Fibroblast of lung (primary cell): Measurements from ENCODE around the gene KCTD19. TPM values are rescaled to one million over a fixed set of nuclear protein-coding genes. Genes with fewer than 3 reads are reported as not detected.
A peak's percentile ranks its signal among the peaks of the same experiment; 100 is the strongest.

ENCODE experiments used
- DNase-seq, 2 donors: peaks; one replicate each; pipeline versions ENCODE4 v3.0.0 to v3.0.0-alpha.2; 2010; ENCODE audit warnings: low read depth in 2 of 2
- H2AFZ ChIP-seq: 2 replicates; pipeline ENCODE4 v1.5.1; 2012; ENCODE audit warnings: low read length, control low read depth, inconsistent platforms
- H3K27ac ChIP-seq: 2 replicates; pipeline ENCODE4 v1.5.1; 2011; ENCODE audit warnings: low read length, control low read depth; ENCODE audit not compliant: insufficient read depth
- H3K27me3 ChIP-seq: 2 replicates; pipeline ENCODE4 v1.5.1; 2011; ENCODE audit warnings: mild to moderate bottlenecking, low read length; ENCODE audit not compliant: control insufficient read depth, insufficient read depth
- H3K36me3 ChIP-seq: 2 replicates; pipeline ENCODE4 v1.5.1; 2011; ENCODE audit warnings: low read length; ENCODE audit not compliant: control insufficient read depth, insufficient read depth
- H3K4me1 ChIP-seq: 2 replicates; pipeline ENCODE4 v1.5.1; 2011; ENCODE audit warnings: low read length; ENCODE audit not compliant: control insufficient read depth, insufficient read depth; ENCODE audit errors: extremely low read depth
- H3K4me2 ChIP-seq: 2 replicates; pipeline ENCODE4 v1.5.1; 2011; ENCODE audit warnings: low read length, control low read depth; ENCODE audit not compliant: insufficient read depth; ENCODE audit errors: extremely low read depth
- H3K4me3 ChIP-seq, 4 experiments: fragments of 200-600 bp in 1 of 4; sonication (generic) in 1 of 4; replicated peaks in 1 of 4; 2 replicates each; pipeline ENCODE4 v1.5.1; 2011 to 2016; ENCODE audit warnings: low read length in 4 of 4, low read depth in 3 of 4, mild to moderate bottlenecking in 3 of 4, control low read depth in 2 of 4, inconsistent platforms in 1 of 4, mixed read lengths in 1 of 4; ENCODE audit not compliant: insufficient read depth in 1 of 4; ENCODE audit errors: control extremely low read depth in 1 of 4
- H3K79me2 ChIP-seq: 2 replicates; pipeline ENCODE4 v1.5.1; 2012; ENCODE audit warnings: mild to moderate bottlenecking, low read length, inconsistent platforms; ENCODE audit not compliant: control insufficient read depth, insufficient read depth
- H3K9ac ChIP-seq: 2 replicates; pipeline ENCODE4 v1.5.1; 2011; ENCODE audit warnings: mild to moderate bottlenecking, low read length, control low read depth; ENCODE audit not compliant: insufficient read depth
- H3K9me3 ChIP-seq: 2 replicates; pipeline ENCODE4 v1.5.1; 2012; ENCODE audit warnings: low read depth, low read length; ENCODE audit not compliant: control insufficient read depth, insufficient read depth
- H4K20me1 ChIP-seq: 2 replicates; pipeline ENCODE4 v1.5.1; 2011; ENCODE audit warnings: low read length; ENCODE audit not compliant: control insufficient read depth, insufficient read depth; ENCODE audit errors: extremely low read depth
- CTCF ChIP-seq, 2 donors: IDR thresholded peaks in 1 of 2; conservative IDR thresholded peaks in 1 of 2; 1 replicate in 1 of 2; 2 replicates in 1 of 2; pipeline ENCODE4 v1.5.1; 2011 to 2012; ENCODE audit warnings: low read length in 2 of 2, control low read depth in 1 of 2, inconsistent platforms in 1 of 2, low read depth in 1 of 2, mild to moderate bottlenecking in 1 of 2
- EZH2 ChIP-seq: IDR thresholded peaks from 2 replicates; pipeline ENCODE4 v1.5.1; 2012; ENCODE audit warnings: low read length, control low read depth, mild to moderate bottlenecking; ENCODE audit errors: missing control alignments
- polyA plus RNA-seq, 2 donors: library from polyadenylated mRNA; depleted of rRNA in 1 of 2; stranded (reverse) in 1 of 2; unstranded in 1 of 2; fragments of >200 nt; gene quantifications; 2 replicates each; pipeline ENCODE4 v1.2.1, GENCODE V29; 2011 to 2012; ENCODE audit warnings: missing spikeins in 1 of 2
- total RNA-seq: library from RNA; depleted of rRNA; stranded (reverse); fragments of >200 nt; gene quantifications from 2 replicates; pipeline ENCODE4 v1.2.1, GENCODE V29; 2014

The KCTD19 gene
- total and polyA plus RNA-seq, 2 donors (not counting 1 experiment from before 2014, with no cell fraction given), result 0.17 TPM; not detected in 1

GRCh38 chr16:67342616-67343015 is 16.1 kb upstream of the KCTD19 start:
- H3K27me3 ChIP-seq, result no peaks in the 10 kb centered on the region
- no peak overlapping the region for H3K4me3 ChIP-seq
- H3K27ac ChIP-seq, result no peak overlapping the region
- DNase-seq, result no peak
- no peak for TF ChIP-seq EZH2
- no peak for TF ChIP-seq CTCF (conservative IDR thresholded peaks at IDR 0.05 in 1 of 2, IDR thresholded peaks at IDR 0.05 in 1 of 2; ENCODE audit: low read depth in 1 of 2, low read length in 2 of 2)
- no peaks in the 10 kb centered on the region for H4K20me1 ChIP-seq
- no peaks in the 10 kb centered on the region for H3K9me3 ChIP-seq
- H3K36me3 ChIP-seq, result no peaks in the 10 kb centered on the region
- no peaks in the 10 kb centered on the region for H3K4me1 ChIP-seq
- no peak overlapping the region for H3K4me2 ChIP-seq
- H3K9ac ChIP-seq, result no peak overlapping the region
- no peak overlapping the region for H2AFZ ChIP-seq
- no peaks in the 10 kb centered on the region for H3K79me2 ChIP-seq

DNA sequence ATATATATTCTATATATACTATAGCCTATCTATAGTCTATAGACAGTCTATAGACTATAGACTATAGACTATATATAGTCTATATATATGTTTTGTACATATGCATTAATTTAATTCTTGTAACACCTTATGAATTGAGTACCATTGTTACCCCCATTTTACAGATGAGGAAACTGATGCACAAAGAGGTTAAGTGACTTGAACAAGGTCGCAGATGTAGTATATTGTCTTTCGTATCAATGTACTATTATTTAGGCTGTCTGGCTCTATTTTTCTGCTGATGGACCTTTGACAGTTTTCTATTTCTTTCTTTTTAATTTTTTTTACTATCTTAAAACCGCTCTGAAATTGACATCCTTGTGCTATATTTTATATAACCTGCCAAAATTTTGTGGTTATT is 14.7 kb upstream of the KCTD19 start:
- Histone ChIP-seq H2AFZ (no peak overlapping the region), H3K4me3 (no peak overlapping the region), H3K36me3 (no peaks in the 10 kb centered on the region), H3K4me1 (no peaks in the 10 kb centered on the region), H3K9me3 (no peaks in the 10 kb centered on the region), H3K27ac (no peak overlapping the region), H3K9ac (no peak overlapping the region), H3K79me2 (no peaks in the 10 kb centered on the region), H4K20me1 (no peaks in the 10 kb centered on the region), H3K4me2 (no peak overlapping the region), H3K27me3 (no peaks in the 10 kb centered on the region)
- no peak for TF ChIP-seq EZH2
- no peak for TF ChIP-seq CTCF (conservative IDR thresholded peaks at IDR 0.05 in 1 of 2, IDR thresholded peaks at IDR 0.05 in 1 of 2; ENCODE audit: low read depth in 1 of 2, low read length in 2 of 2)
- DNase-seq, result no peak

DNA sequence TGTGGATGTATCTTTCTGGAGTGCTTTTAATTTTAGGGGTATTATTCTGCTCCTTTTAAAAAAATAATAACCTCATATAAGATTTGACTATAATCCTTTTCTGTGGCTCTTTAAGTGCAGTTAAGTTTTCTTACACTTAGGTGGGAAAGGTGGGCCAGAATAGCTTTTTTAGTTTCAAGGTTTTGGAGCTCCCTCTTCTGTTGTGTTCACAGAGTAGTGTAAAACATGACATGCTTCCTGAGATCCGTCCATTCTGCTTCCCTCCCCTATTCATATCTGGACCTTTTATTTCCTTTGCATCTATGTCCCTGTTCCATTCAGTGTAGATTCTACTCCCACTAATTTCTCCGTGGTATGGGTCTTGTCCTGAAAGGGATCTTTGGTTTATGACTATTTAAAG is 12.9 kb upstream of the KCTD19 start:
- Histone ChIP-seq H3K4me3 (no peak overlapping the region), H3K79me2 (no peaks in the 10 kb centered on the region), H3K27me3 (no peaks in the 10 kb centered on the region), H3K4me1 (no peaks in the 10 kb centered on the region), H2AFZ (no peak overlapping the region), H3K9me3 (no peaks in the 10 kb centered on the region), H3K4me2 (no peak overlapping the region), H3K9ac (no peak overlapping the region), H3K36me3 (no peaks in the 10 kb centered on the region), H3K27ac (no peak overlapping the region), H4K20me1 (no peaks in the 10 kb centered on the region)
- TF ChIP-seq EZH2, result no peak
- TF ChIP-seq CTCF (conservative IDR thresholded peaks at IDR 0.05 in 1 of 2, IDR thresholded peaks at IDR 0.05 in 1 of 2; ENCODE audit: low read depth in 1 of 2, low read length in 2 of 2), result peak; percentile 39 to 43
- peak; percentile 36 to 61 for DNase-seq
